Heart right ventricle (tissue), 16 donors: Measurements from ENCODE around the gene GRIN2A. TPM values are rescaled to one million over a fixed set of nuclear protein-coding genes. Genes with fewer than 3 reads are reported as not detected.

ENCODE experiments used
- ATAC-seq, 8 donors: fragments of 200-7000 bp; cut with Tn5 transposase; one replicate each; pipeline ENCODE4 v1.9.1; 2020; ENCODE audit warnings: mild to moderate bottlenecking in 8 of 8, moderate library complexity in 8 of 8, moderate number of reproducible peaks in 1 of 8
- DNase-seq, 2 donors: peaks; one replicate each; pipeline ENCODE4 v3.0.0-alpha.2; 2020
- H3K27ac ChIP-seq, 10 donors: fragments of 200-600 bp; sonication (generic) in 2 of 10; one replicate each; pipeline versions ENCODE4 v1.5.0 to v1.8.0; 2020 to 2022; ENCODE audit warnings: mild to moderate bottlenecking in 3 of 10
- H3K27me3 ChIP-seq, 7 donors: fragments of 200-600 bp; one replicate each; pipeline ENCODE4 v1.8.0; 2021 to 2022; ENCODE audit warnings: mild to moderate bottlenecking in 2 of 7
- H3K36me3 ChIP-seq, 9 donors: fragments of 200-600 bp; sonication (generic) in 1 of 9; one replicate each; pipeline versions ENCODE4 v1.5.0 to v1.8.0; 2020 to 2022; ENCODE audit warnings: mild to moderate bottlenecking in 2 of 9
- H3K4me1 ChIP-seq, 9 donors: fragments of 200-600 bp; sonication (generic) in 1 of 9; one replicate each; pipeline versions ENCODE4 v1.5.0 to v1.8.0; 2020 to 2022; ENCODE audit warnings: mild to moderate bottlenecking in 4 of 9
- H3K4me3 ChIP-seq, 10 donors: fragments of 200-600 bp; sonication (generic) in 2 of 10; one replicate each; pipeline versions ENCODE4 v1.5.0 to v1.8.0; 2020 to 2022; ENCODE audit warnings: mild to moderate bottlenecking in 7 of 10, moderate library complexity in 2 of 10
- H3K9me3 ChIP-seq, 11 donors: fragments of 200-600 bp in 10 of 11; sonication (generic) in 2 of 11; one replicate each; pipeline versions ENCODE4 v1.5.0 to v1.8.0; 2013 to 2022; ENCODE audit warnings: mild to moderate bottlenecking in 2 of 11, control low read depth in 1 of 11, moderate library complexity in 1 of 11
- CTCF ChIP-seq, 9 donors: fragments of 200-600 bp; sonication (generic) in 2 of 9; IDR thresholded peaks; one replicate each; pipeline versions ENCODE4 v1.5.0 to v1.8.0; 2021 to 2022; ENCODE audit warnings: antibody characterized with exemption in 9 of 9, mild to moderate bottlenecking in 5 of 9, moderate library complexity in 1 of 9
- WGBS, 2 donors: extraction: QIAGEN DNeasy Blood & Tissue Kit; methylation state at CpG; one replicate each; pipeline ENCODE4 v1.1.7; 2013; ENCODE audit warnings: inconsistent platforms in 1 of 2; 5-methylcytosine and 5-hydroxymethylcytosine counted together
- intact Hi-C, 10 donors: fragments of 100-400 bp; cut with DNase I; formaldehyde crosslinking; loops; one replicate each; pipeline versions ENCODE4 v1.11.1 to v1.14.2; 2022
- polyA plus RNA-seq, 2 donors: library from polyadenylated mRNA; stranded (reverse); fragments of 200-250 nt; gene quantifications; one replicate each; pipeline ENCODE4 v1.2.3, GENCODE V29; 2013
- total RNA-seq, 10 donors: library from RNA; stranded (reverse); fragmentation: NEBNext Ultra II Directional in 3 of 10; extraction: Animal tissue kit (Norgen Biotek cat#: 25700) in 3 of 10; gene quantifications; one replicate each; pipeline versions ENCODE4 v1.2.1 to v1.2.4, GENCODE V29; 2021 to 2023
- donor health status: Arrhythmogenic right ventricular cardiomyopathy.
- donor health status: ischemic (EF 13 %, LVEDD 7.1; RV severe dilation, severe dysfunction).
- donor health status: healthy with polysubstance abuse.
- donor health status: DM: no; HTN: yes; CAD: no.
- donor health status: DM: no; HTN: no; CAD: no.
- donor health status: ischemic (EF 25% LVEDD 6.9; RV normal size, moderate dysfunction).
- donor health status: ischemic (EF 25% LVEDD 5.7; RV mildly dilated, moderate dysfunction).
- donor health status: healthy.
- donor health status: DM: yes; HTN: yes; CAD: no.
- donor health status: Ischemic cardiomyopathy.
- donor health status: ischemic (EF 35%, LVEDD 5.7; RV mildly dilated, moderate dysfunction).
- donor health status: nonischemic (EF 11% LVEDD 7.7; RV severe dilation, severe dysfunction).
- donor health status: DM: yes; HTN: yes; CAD: no.
- donor health status: PGD.
- donor health status: ischemic (EF 29% LVEDD 5.4; RV normal size, mild dysfunction).
- donor health status: nonischemic (EF 23%, LVEDD 6.1; RV moderate dilation, normal function).

Gene GRIN2A
- total and polyA plus RNA-seq, 12 donors = 0.01 to 11.7 (median 4.7) TPM

- Histone ChIP-seq H3K4me3 (no peak overlapping the region), H3K36me3 (no peaks in the 10 kb centered on the region), H3K4me1 (peaks cover 0 to under 1% (median 0%) of the 10 kb centered on the region in 9 donors), H3K27ac (no peak overlapping the region), H3K9me3 (no peaks in the 10 kb centered on the region), H3K27me3 (peaks cover 0 to 49% (median 28%) of the 10 kb centered on the region in 7 donors)
- intact Hi-C loops = loop anchor here in 5 of 10 donors (10.0 kb wide), 4 partner anchors 533 to 1023 kb away; no protein-coding TSS in a partner anchor
- TF ChIP-seq CTCF (IDR thresholded peaks at IDR 0.05) = no peak
- WGBS, 2 donors = 27 to 31% methylated on average over 3 of the region's 3 CpGs
- DNase-seq (no peak), ATAC-seq (no peak)
Measured at GRCh38 chr16:10188236-10188635, 6.0 kb upstream of the GRIN2A start.

GRCh38 chr16:10181196-10182162, 749 bp downstream of the GRIN2A start:
- Histone ChIP-seq H3K9me3 (no peaks in the 10 kb centered on the region), H3K4me3 (peak overlapping the region in 8 of 10 donors; percentile 15 to 49 (median 41)), H3K27me3 (peaks cover 11 to 91% (median 78%) of the 10 kb centered on the region in 7 donors), H3K36me3 (no peaks in the 10 kb centered on the region), H3K4me1 (peaks cover 3 to 30% (median 22%) of the 10 kb centered on the region in 9 donors), H3K27ac (no peak overlapping the region)
- intact Hi-C loops = loop anchor here in 9 of 10 donors (2.0 to 10.0 kb wide), 14 partner anchors 144 to 1039 kb away; no protein-coding TSS in a partner anchor
- peak; percentile 45 to 70 for DNase-seq
- TF ChIP-seq CTCF (IDR thresholded peaks at IDR 0.05) = peak; percentile 89 to 98 (median 92)
- WGBS, 2 donors = 1 to 2% methylated on average over 75 to 85 of the region's 85 CpGs
- ATAC-seq = peak; percentile 88 to 95 (median 90)

GRCh38 chr16:10180771-10181163, 1.5 kb downstream of the GRIN2A start:
- no peak overlapping the region for H3K27ac ChIP-seq
- no peaks in the 10 kb centered on the region for H3K36me3 ChIP-seq
- peak overlapping the region in 5 of 10 donors; percentile 17 to 49 (median 41) for H3K4me3 ChIP-seq
- ATAC-seq (peak in 6 of 8 donors; percentile 24 to 74 (median 52)), DNase-seq (peak; percentile 13 to 17)
- no peaks in the 10 kb centered on the region for H3K9me3 ChIP-seq
- 2% methylated on average over 23 to 24 of the region's 24 CpGs for WGBS, 2 donors
- intact Hi-C loops = loop anchor here in 9 of 10 donors (2.0 to 10.0 kb wide), 14 partner anchors 143 to 1038 kb away; no protein-coding TSS in a partner anchor
- peaks cover 11 to 90% (median 79%) of the 10 kb centered on the region in 7 donors for H3K27me3 ChIP-seq
- H3K4me1 ChIP-seq = peaks cover 3 to 30% (median 22%) of the 10 kb centered on the region in 9 donors
- TF ChIP-seq CTCF (IDR thresholded peaks at IDR 0.05) = peak in 6 of 9 donors; percentile 35 to 43 (median 38)

GRCh38 chr16:10180042-10180770, 2.0 kb downstream of the GRIN2A start:
- H3K4me3 ChIP-seq = peak overlapping the region in 1 of 10 donors; percentile 43
- no peak overlapping the region for H3K27ac ChIP-seq
- peaks cover 11 to 90% (median 77%) of the 10 kb centered on the region in 7 donors for H3K27me3 ChIP-seq
- DNase-seq = no peak
- 31 to 34% methylated on average over 52 to 53 of the region's 53 CpGs for WGBS, 2 donors
- H3K36me3 ChIP-seq = no peaks in the 10 kb centered on the region
- no peak for TF ChIP-seq CTCF (IDR thresholded peaks at IDR 0.05)
- intact Hi-C loops = loop anchor here in 9 of 10 donors (2.0 to 10.0 kb wide), 14 partner anchors 143 to 1038 kb away; no protein-coding TSS in a partner anchor
- H3K9me3 ChIP-seq = peaks cover 0 to 3% (median 0%) of the 10 kb centered on the region in 11 donors
- peaks cover 3 to 30% (median 22%) of the 10 kb centered on the region in 9 donors for H3K4me1 ChIP-seq
- no peak for ATAC-seq
